OCI-LY7 (cell line): Measurements from ENCODE around the gene GREB1. TPM values are rescaled to one million over a fixed set of nuclear protein-coding genes. Genes with fewer than 3 reads are reported as not detected.

ENCODE experiments used
- BruUV-seq: library from RNA; stranded (reverse); fragments of 400-500 nt; replicated peaks from 2 replicates; lab custom pipeline; 2021; lab: Mats Ljungman, UMichigan
- CTCF ChIA-PET: fragments of 300-600 bp; sonication (Branson Sonifier 250); formaldehyde crosslinking; loops from one replicate; lab custom pipeline; 2022; ENCODE audit warnings: antibody characterized with exemption; ENCODE audit not compliant: unreplicated experiment; lab: Charles Lee
- POLR2A ChIA-PET: fragments of 300-600 bp; sonication (Branson Sonifier 250); formaldehyde crosslinking; loops from one replicate; lab custom pipeline; 2022; ENCODE audit warnings: antibody characterized with exemption; lab: Charles Lee
- DNase-seq: peaks from one replicate; pipeline ENCODE4 v3.0.0-alpha.2; 2015; ENCODE audit warnings: low spot score
- H2AFZ ChIP-seq: fragments of 200-600 bp; sonication (generic), shearing (Covaris generic); 2 replicates; pipeline ENCODE4 v1.6.1; 2014; ENCODE audit warnings: mild to moderate bottlenecking, antibody characterized with exemption, low read length, moderate library complexity
- H3K27ac ChIP-seq: fragments of 200-600 bp; sonication (generic); 2 replicates; pipeline ENCODE4 v1.5.1; 2014; ENCODE audit warnings: mixed run types, low read depth, mild to moderate bottlenecking, moderate library complexity, low read length, inconsistent platforms; ENCODE audit not compliant: poor library complexity, severe bottlenecking
- H3K36me3 ChIP-seq: fragments of 200-600 bp; sonication (generic); 2 replicates; pipeline ENCODE4 v1.6.1; 2014; ENCODE audit warnings: mild to moderate bottlenecking, antibody characterized with exemption, low read length, moderate library complexity, mixed read lengths; ENCODE audit not compliant: insufficient read depth
- H3K4me1 ChIP-seq: fragments of 200-600 bp; sonication (generic); 2 replicates; pipeline ENCODE4 v1.5.1; 2014; ENCODE audit warnings: mild to moderate bottlenecking, low read length; ENCODE audit not compliant: insufficient read depth, poor library complexity, severe bottlenecking
- H3K4me2 ChIP-seq: fragments of 200-600 bp; sonication (generic); 2 replicates; pipeline ENCODE4 v1.6.1; 2014; ENCODE audit warnings: mild to moderate bottlenecking, low read length
- H3K4me3 ChIP-seq: fragments of 200-600 bp; sonication (generic); 2 replicates; pipeline ENCODE4 v1.5.1; 2014; ENCODE audit warnings: mild to moderate bottlenecking, low read depth, low read length; ENCODE audit not compliant: poor library complexity, severe bottlenecking
- H3K79me2 ChIP-seq: fragments of 200-600 bp; sonication (generic); 2 replicates; pipeline ENCODE4 v1.6.1; 2016; ENCODE audit warnings: low read depth, mild to moderate bottlenecking, low read length, moderate library complexity, mixed read lengths; ENCODE audit not compliant: insufficient read depth
- H3K9me2 ChIP-seq: fragments of 200-600 bp; sonication (generic); 2 replicates; pipeline ENCODE4 v1.6.1; 2016; ENCODE audit warnings: mild to moderate bottlenecking, low read length, mixed read lengths; ENCODE audit not compliant: insufficient read depth
- H3K9me3 ChIP-seq: fragments of 200-600 bp; sonication (generic); 2 replicates; pipeline ENCODE4 v1.6.1; 2014; ENCODE audit warnings: mild to moderate bottlenecking, mixed run types, low read length, mixed read lengths
- H4K20me1 ChIP-seq: fragments of 200-600 bp; sonication (generic); 2 replicates; pipeline ENCODE4 v1.6.1; 2014; ENCODE audit warnings: mild to moderate bottlenecking, antibody characterized with exemption, low read length, moderate library complexity, mixed read lengths; ENCODE audit not compliant: insufficient read depth
- EZH2phosphoT487 ChIP-seq: fragments of 200-600 bp; sonication (generic); IDR thresholded peaks from 2 replicates; pipeline ENCODE4 v1.6.1; 2018; ENCODE audit warnings: low read depth, borderline replicate concordance, mild to moderate bottlenecking, mixed run types, antibody characterized with exemption, low read length, moderate library complexity, mixed read lengths
- intact Hi-C: fragments of 100-400 bp; cut with micrococcal nuclease; formaldehyde crosslinking; loops from one replicate; pipeline ENCODE4 v1.10.0; 2022; ENCODE audit not compliant: unreplicated experiment
- total RNA-seq, 2 experiments: library from RNA; depleted of rRNA in 1 of 2; stranded (reverse); fragments of >200 nt in 1 of 2; shearing (Covaris generic) in 1 of 2; gene quantifications; 2 replicates each; pipeline ENCODE4 v1.2.3, GENCODE V29; 2014 to 2022
- TF ChIP-seq, protein P1 (sequence below): fragments of 200-600 bp; sonication (generic); conservative IDR thresholded peaks from 2 replicates; pipeline ENCODE4 v1.5.1; 2014; ENCODE audit warnings: mild to moderate bottlenecking, antibody characterized with exemption, low read length, moderate library complexity, mixed read lengths

GREB1 gene
- total RNA-seq, 2 experiments from 2014 or later = 3.5 to 8.4 TPM

DNA sequence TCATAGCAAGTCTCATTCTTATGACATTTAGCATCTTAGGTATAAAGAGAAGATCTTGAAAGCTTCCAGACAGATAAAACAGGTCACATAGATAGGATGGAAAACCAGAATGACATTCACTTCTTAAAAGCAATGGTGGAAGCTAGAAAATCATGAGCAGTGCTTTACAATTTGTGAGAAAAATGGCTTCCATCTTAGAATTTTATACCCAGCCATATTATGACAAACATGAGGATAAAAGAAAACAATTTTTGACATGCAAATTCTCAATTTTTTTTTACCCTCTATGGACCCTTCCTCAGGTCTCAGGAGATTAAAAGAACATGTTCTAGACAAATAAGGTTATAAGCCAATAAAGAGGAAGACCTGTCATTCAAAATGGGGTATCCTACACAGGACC lies 129.0 kb downstream of the GREB1 start:
- no peak overlapping the region for H3K4me2 ChIP-seq
- TF ChIP-seq EZH2phosphoT487 = no peak
- TF ChIP-seq, protein P1, sequence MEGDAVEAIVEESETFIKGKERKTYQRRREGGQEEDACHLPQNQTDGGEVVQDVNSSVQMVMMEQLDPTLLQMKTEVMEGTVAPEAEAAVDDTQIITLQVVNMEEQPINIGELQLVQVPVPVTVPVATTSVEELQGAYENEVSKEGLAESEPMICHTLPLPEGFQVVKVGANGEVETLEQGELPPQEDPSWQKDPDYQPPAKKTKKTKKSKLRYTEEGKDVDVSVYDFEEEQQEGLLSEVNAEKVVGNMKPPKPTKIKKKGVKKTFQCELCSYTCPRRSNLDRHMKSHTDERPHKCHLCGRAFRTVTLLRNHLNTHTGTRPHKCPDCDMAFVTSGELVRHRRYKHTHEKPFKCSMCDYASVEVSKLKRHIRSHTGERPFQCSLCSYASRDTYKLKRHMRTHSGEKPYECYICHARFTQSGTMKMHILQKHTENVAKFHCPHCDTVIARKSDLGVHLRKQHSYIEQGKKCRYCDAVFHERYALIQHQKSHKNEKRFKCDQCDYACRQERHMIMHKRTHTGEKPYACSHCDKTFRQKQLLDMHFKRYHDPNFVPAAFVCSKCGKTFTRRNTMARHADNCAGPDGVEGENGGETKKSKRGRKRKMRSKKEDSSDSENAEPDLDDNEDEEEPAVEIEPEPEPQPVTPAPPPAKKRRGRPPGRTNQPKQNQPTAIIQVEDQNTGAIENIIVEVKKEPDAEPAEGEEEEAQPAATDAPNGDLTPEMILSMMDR = no peak
- POLR2A ChIA-PET = interaction anchor here (0.9 to 1.7 kb wide), 2 partner anchors 10 to 1014 kb away, joined by 3 read pairs; no protein-coding TSS in a partner anchor
- H3K36me3 ChIP-seq = no peaks in the 10 kb centered on the region
- H2AFZ ChIP-seq = no peak overlapping the region
- no TSS peak for BruUV-seq
- no peaks in the 10 kb centered on the region for H3K4me1 ChIP-seq
- H3K27ac ChIP-seq = no peak overlapping the region
- H3K4me3 ChIP-seq = no peak overlapping the region
- no peaks in the 10 kb centered on the region for H3K79me2 ChIP-seq
- CTCF ChIA-PET = interaction anchor here (0.6 kb wide), 1 partner anchor 81 kb away, joined by 3 read pairs; no protein-coding TSS in a partner anchor
- DNase-seq = no peak
- no peaks in the 10 kb centered on the region for H4K20me1 ChIP-seq
- intact Hi-C loops = no loop called here
- peaks cover 8% of the 10 kb centered on the region; the same call in 1 of the 2 replicates for H3K9me3 ChIP-seq
- no peaks in the 10 kb centered on the region for H3K9me2 ChIP-seq

DNA sequence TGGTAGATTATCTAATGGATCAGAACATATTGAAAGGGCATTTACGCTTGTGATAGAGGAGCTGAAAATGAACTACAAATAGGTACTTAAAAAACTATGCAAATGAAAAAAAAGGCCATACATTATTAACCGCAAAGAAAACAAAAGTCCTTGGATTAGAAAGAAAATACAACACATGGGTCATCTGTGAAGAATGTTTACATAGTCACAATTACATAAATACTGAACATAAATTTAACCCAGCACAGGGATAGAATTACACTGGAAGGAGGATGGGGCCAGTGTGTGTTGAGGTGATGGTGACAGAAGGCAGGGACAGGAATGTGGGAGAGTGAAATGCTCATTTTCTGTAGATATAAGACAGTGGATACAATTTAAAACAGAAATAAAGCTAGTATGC lies 129.6 kb downstream of the GREB1 start:
- H3K4me1 ChIP-seq = no peaks in the 10 kb centered on the region
- H3K9me2 ChIP-seq = no peaks in the 10 kb centered on the region
- no peak overlapping the region for H3K4me3 ChIP-seq
- ChIA-PET POLR2A (interaction anchor here (1.7 kb wide), 1 partner anchor 9 kb away, joined by 3 read pairs; no protein-coding TSS in a partner anchor), CTCF (interaction anchor here (0.6 kb wide), 1 partner anchor 80 kb away, joined by 3 read pairs; no protein-coding TSS in a partner anchor)
- no peaks in the 10 kb centered on the region for H3K36me3 ChIP-seq
- H3K9me3 ChIP-seq = peaks cover 8% of the 10 kb centered on the region; the same call in 1 of the 2 replicates
- H3K27ac ChIP-seq = no peak overlapping the region
- intact Hi-C loops = no loop called here
- no peaks in the 10 kb centered on the region for H4K20me1 ChIP-seq
- DNase-seq = no peak
- no peak for TF ChIP-seq EZH2phosphoT487
- TF ChIP-seq, protein P1 = no peak
- H3K79me2 ChIP-seq = no peaks in the 10 kb centered on the region
- H3K4me2 ChIP-seq = no peak overlapping the region
- H2AFZ ChIP-seq = no peak overlapping the region
- BruUV-seq = no TSS peak

DNA sequence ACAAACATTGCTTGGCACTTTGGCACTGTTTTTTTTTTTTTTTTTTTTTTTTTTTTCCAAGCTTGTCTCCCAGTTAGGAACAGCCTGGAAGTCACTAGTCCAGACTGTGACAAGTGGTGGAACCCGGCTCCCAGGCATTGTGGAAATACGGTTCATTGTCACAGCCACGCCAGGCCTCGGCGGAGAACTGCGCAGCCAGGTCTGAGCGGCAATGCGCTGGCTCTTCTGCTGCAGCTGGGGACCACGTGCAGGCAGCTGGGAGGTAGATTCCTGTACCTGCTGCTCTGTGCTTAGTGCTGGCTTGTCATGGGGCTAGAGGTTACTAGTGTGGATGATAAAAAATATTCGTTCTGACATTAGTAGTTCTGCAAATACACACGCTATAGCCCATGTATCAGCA lies 131.2 kb downstream of the GREB1 start:
- Histone ChIP-seq H3K36me3 (no peaks in the 10 kb centered on the region), H3K79me2 (no peaks in the 10 kb centered on the region), H3K9me3 (peaks cover 8% of the 10 kb centered on the region; the same call in 1 of the 2 replicates), H3K27ac (no peak overlapping the region), H3K4me2 (no peak overlapping the region), H3K9me2 (no peaks in the 10 kb centered on the region), H4K20me1 (no peaks in the 10 kb centered on the region), H3K4me1 (no peaks in the 10 kb centered on the region), H3K4me3 (no peak overlapping the region), H2AFZ (no peak overlapping the region)
- ChIA-PET POLR2A (interaction anchor here (0.9 kb wide), 2 partner anchors 12 to 16 kb away, joined by 3 read pairs; no protein-coding TSS in a partner anchor), CTCF (no interaction called here)
- TF ChIP-seq EZH2phosphoT487 = no peak
- TF ChIP-seq, protein P1 = no peak
- intact Hi-C loops = no loop called here
- BruUV-seq = no TSS peak
- DNase-seq = no peak
